Measurements from ENCODE around the gene SNX30. TPM values are rescaled to one million over a fixed set of nuclear protein-coding genes. Genes with fewer than 3 reads are reported as not detected.

Gene SNX30, protein sequence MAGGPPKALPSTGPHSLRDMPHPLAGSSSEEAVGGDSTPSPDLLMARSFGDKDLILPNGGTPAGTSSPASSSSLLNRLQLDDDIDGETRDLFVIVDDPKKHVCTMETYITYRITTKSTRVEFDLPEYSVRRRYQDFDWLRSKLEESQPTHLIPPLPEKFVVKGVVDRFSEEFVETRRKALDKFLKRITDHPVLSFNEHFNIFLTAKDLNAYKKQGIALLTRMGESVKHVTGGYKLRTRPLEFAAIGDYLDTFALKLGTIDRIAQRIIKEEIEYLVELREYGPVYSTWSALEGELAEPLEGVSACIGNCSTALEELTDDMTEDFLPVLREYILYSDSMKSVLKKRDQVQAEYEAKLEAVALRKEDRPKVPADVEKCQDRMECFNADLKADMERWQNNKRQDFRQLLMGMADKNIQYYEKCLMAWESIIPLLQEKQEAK
- total RNA-seq (2022; extraction: Qiagen RNA extraction; ENCODE audit: low read depth): 4.9 to 6.1 TPM (median 5.8 TPM) in 5 replicates

DNA sequence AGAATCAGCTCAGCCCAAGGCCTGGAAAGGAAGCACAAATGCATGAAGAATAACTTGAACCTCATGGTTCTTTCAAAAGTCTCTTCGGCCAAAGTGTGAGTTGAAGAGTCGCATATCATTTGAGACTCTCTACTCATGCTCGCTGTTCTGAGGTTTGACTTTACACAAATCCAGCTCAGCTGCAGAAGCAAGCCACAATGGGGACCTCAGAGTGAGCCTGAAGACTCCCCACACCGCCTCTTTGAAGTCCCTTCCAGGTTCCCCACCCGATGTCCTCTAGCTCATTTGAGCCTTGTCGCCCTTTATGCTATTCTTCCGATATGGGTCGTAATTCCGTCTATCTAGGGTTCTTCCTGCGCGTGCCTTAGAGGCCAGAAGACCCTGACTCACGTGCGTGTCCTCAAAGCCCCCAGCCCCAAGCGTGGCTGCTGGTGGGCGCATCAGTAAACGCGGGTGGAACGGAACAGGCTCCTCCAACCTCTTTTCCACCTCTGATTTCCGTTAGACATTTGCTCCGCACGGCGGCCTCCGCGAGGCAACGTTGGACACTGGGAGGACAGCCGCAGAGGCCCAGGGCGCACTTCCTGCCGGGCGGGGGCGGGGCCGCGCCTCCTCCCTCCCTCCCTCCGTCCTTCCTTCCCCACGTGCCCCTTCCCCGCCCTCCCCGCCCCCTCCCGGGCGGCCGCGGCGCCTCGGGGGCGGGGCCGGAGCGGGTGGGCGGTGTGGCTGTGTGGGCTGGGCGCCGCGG, at the start of gene SNX30:
SNX30 (plus strand) TSS at position 745 of the 748 bp plus-strand sequence. CDS start 242 bp downstream, outside the sequence.

DNA sequence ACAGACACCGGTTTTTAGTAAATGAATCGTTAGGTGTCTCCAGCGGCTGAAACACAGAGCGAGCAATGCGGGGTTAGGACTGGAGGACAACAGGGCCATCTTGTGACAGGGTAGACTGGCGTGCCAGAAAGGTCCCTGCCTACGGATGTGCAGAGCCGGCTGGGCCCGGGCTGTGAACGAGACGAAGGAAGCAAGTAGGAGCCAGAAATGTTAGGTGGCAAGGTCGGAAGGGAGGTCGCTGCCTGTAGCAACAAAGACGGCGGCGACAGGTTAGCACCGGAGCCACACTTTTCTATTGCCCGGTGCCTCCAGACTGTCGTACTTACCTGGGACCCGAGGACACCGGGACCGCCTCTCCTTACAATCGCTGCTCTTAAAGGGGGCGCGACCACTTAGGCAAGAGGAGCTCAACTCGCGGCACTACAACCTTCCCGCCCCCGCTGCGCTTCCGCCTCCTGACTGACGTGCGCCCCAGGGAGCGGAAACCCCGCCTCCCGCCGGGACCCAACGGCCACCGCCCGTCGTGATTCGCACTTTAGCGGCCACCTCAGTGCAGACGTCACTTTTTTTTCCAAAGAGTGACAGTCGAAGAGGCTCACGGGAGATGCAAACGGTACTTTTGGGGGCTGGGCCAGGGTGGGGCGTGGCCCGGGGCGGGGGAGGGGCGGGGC, 32.8 kb upstream of the SNX30 start, which contains the start of gene INIP:
INIP (minus strand) TSS at position 457 of the 671 bp plus-strand sequence. CDS start 1,632 bp downstream, outside the sequence.

DNA sequence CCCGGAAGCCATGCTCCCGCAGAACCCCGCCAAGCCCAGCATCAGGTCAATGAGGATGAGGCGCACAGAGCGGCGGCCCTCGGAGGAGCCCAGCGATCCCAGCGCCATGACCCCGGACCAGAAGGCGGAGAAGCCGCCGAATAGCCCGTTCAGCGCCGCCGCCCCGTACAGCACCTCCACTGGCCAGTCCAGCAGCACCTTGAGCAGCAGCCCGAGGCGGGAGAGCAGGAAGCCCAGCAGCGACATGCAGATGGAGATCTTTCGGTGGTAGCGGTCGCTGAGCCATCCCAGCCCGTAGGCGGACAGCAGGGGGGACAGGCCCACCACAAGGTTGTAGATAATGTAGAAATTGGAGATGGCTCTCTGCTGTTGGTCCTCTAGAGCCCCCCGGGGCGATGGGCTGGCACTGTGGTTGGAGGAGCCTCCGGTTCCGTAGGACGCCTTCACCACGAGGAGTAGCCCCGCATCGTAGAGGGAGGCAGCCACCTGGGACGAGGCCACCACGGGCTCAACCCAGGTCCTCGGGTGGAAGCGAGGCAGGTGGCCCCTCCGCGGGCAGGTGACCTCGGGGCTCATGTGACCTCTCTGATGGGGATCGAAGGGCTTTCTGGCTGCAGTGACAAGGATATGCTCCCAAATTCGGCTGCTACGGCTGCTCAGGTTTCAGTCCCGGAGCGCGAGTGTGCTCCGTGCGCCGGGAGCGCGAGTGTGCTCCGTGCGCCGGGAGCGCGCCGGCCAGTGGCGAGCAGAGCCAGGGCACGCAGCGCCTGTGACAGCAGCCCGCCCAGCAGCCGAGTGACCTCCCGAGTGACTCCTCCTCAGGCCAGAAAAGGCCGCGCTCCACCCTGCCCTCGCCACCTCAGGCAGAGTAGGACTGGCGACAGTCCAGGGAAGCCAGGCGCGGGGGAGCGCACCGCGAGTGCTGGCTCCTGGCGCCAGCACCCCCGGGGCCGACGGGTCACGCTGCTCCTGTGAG, 139.8 kb downstream of the SNX30 start, which contains the start of gene SLC46A2:
SLC46A2 (minus strand) TSS at position 771 of the 976 bp plus-strand sequence; CDS start at position 576, 195 bp downstream.

Other genes with a start within 250 kb of the SNX30 start
- 16.3 to 19.9 TPM (median 18.3 TPM) in 5 replicates for gene INIP, start 32.6 kb upstream of the SNX30 start, total RNA-seq (2022; extraction: Qiagen RNA extraction; ENCODE audit: low read depth)
- not detected in 5 replicates for gene SLC46A2, start 140.1 kb downstream of the SNX30 start, total RNA-seq (2022; extraction: Qiagen RNA extraction; ENCODE audit: low read depth)